ENCODE measurements around the gene RAD51B. TPM values are rescaled to one million over a fixed set of nuclear protein-coding genes. Genes with fewer than 3 reads are reported as not detected.

RAD51B gene
- total and polyA plus RNA-seq, 9 of the 15 experiments (the other 6 are each of a cell fraction or from before 2014, with no cell fraction given): 8.5 to 17.3 (median 11.3) TPM

- TF ChIP-seq CREB3L1 (IDR thresholded peaks at IDR 0.05; ENCODE audit: borderline replicate concordance, low read depth) (no peak), PTBP1 (IDR thresholded peaks at IDR 0.05; ENCODE audit: low read depth, low read length) (no peak), PRPF4 (IDR thresholded peaks at IDR 0.05; ENCODE audit: insufficient read depth, low read depth, low read length, poor library complexity, severe bottlenecking) (no peak)
Measured at GRCh38 chr14:68164711-68165113, 345.1 kb downstream of the RAD51B start (continued).

- Histone ChIP-seq H3K9me3 (replicated peaks; ENCODE audit: control insufficient read depth, insufficient read depth, low read depth, low read length) (no peaks in the 10 kb centered on the region), H3K9me1 (ENCODE audit: control insufficient read depth, insufficient read depth, low read length) (no peaks in the 10 kb centered on the region), H3K9ac (ENCODE audit: insufficient read depth in 1 of 2, low read depth in 2 of 2, low read length in 2 of 2) (no peak overlapping the region), H3K4me3 (no peak overlapping the region), H2AFZ (ENCODE audit: low read depth, low read length) (no peak overlapping the region), H3K27me3 (ENCODE audit: control insufficient read depth in 2 of 2, insufficient read depth in 2 of 2, low read length in 2 of 2) (no peaks in the 10 kb centered on the region), H3K27ac (ENCODE audit: extremely low read depth, low read depth, low read length) (no peak overlapping the region), H3K36me3 (ENCODE audit: control insufficient read depth, insufficient read depth, low read length) (no peaks in the 10 kb centered on the region), H3K79me2 (ENCODE audit: control insufficient read depth, insufficient read depth, low read length) (no peaks in the 10 kb centered on the region), H4K20me1 (replicated peaks; ENCODE audit: control insufficient read depth, insufficient read depth, low read length) (no peaks in the 10 kb centered on the region), H3K4me2 (ENCODE audit: insufficient read depth, low read length) (no peak overlapping the region), H3K4me1 (replicated peaks in 1 of 2; ENCODE audit: control insufficient read depth in 2 of 2, insufficient read depth in 2 of 2, low read length in 2 of 2) (no peaks in the 10 kb centered on the region)
- FAIRE-seq (no peak), ATAC-seq (no peak), DNase-seq (ENCODE audit: extremely low read depth in 1 of 4, low spot score in 3 of 4) (no peak)
- 20% methylated on average over 2 of the region's 2 CpGs for whole genome bisulfite sequencing (ENCODE audit: insufficient coverage, low coverage, missing lambda C conversion rate)
- TF ChIP-seq GATA2 (CRISPR knock-in tag; IDR thresholded peaks at IDR 0.05) (no peak), TBL1XR1 (IDR thresholded peaks at IDR 0.05; ENCODE audit: low read length in 2 of 2) (no peak), TRIM28 (IDR thresholded peaks at IDR 0.05) (no peak), ID3 (CRISPR knock-in tag; IDR thresholded peaks at IDR 0.05) (no peak), ID3 (tag; IDR thresholded peaks at IDR 0.05) (no peak), MAZ (CRISPR knock-in tag; conservative IDR thresholded peaks at IDR 0.05 in 1 of 2, IDR thresholded peaks at IDR 0.05 in 1 of 2) (no peak), XRCC5 (IDR thresholded peaks at IDR 0.05; ENCODE audit: low read depth, low read length) (no peak), ZBTB26 (CRISPR knock-in tag; IDR thresholded peaks at IDR 0.05) (no peak), POLR3A (IDR thresholded peaks at IDR 0.05; ENCODE audit: borderline replicate concordance, extremely low read depth, insufficient read depth, insufficient read length) (no peak), ZNF311 (CRISPR knock-in tag; IDR thresholded peaks at IDR 0.05) (no peak), U2AF1 (optimal IDR thresholded peaks at IDR 0.05; ENCODE audit: low read depth, low read length) (no peak), HDAC3 (IDR thresholded peaks at IDR 0.05; ENCODE audit: borderline replicate concordance, partially characterized antibody) (no peak), NR3C1 (CRISPR knock-in tag; IDR thresholded peaks at IDR 0.05) (no peak), BCOR (IDR thresholded peaks at IDR 0.05) (no peak)
- ChIA-PET POLR2A (interaction anchor here (1.5 kb wide), 1 partner anchor 14 kb away, joined by 3 read pairs; no protein-coding TSS in a partner anchor), CTCF (ENCODE audit: low intra/inter-chr PET ratio) (no interaction called here)
- intact Hi-C loops (cut with micrococcal nuclease): no loop called here
- BruUV-seq (replicated peaks): no TSS peak
- in situ Hi-C loops (cut with MboI): no loop called here
Measured at GRCh38 chr14:68165274-68165843, 345.8 kb downstream of the RAD51B start.

All from K562 (cell line).